Glutamatergic neuron (in vitro differentiated cells): ENCODE data around the gene DBR1. TPM values are rescaled to one million over a fixed set of nuclear protein-coding genes. Genes with fewer than 3 reads are reported as not detected.

Source experiments
- DNase-seq: peaks from one replicate; pipeline ENCODE4 v3.0.0; 2022
- H3K27ac Mint-ChIP-seq: one replicate; pipeline ENCODE4 v1.8.0; 2020; ENCODE audit warnings: mild to moderate bottlenecking, mixed read lengths, inconsistent platforms; ENCODE audit not compliant: unreplicated experiment
- H3K27me3 Mint-ChIP-seq: one replicate; pipeline ENCODE4 v1.8.0; 2020; ENCODE audit warnings: mild to moderate bottlenecking, moderate library complexity, mixed read lengths, inconsistent platforms; ENCODE audit not compliant: unreplicated experiment
- H3K36me3 Mint-ChIP-seq: one replicate; pipeline ENCODE4 v1.8.0; 2020; ENCODE audit warnings: mild to moderate bottlenecking, mixed read lengths, inconsistent platforms; ENCODE audit not compliant: unreplicated experiment
- H3K4me1 Mint-ChIP-seq: one replicate; pipeline ENCODE4 v1.8.0; 2020; ENCODE audit warnings: mild to moderate bottlenecking, low read depth, mixed read lengths, inconsistent platforms; ENCODE audit not compliant: unreplicated experiment
- H3K4me3 Mint-ChIP-seq: one replicate; pipeline ENCODE4 v1.8.0; 2020; ENCODE audit warnings: mild to moderate bottlenecking, mixed read lengths, inconsistent platforms; ENCODE audit not compliant: unreplicated experiment
- H3K9me3 Mint-ChIP-seq: one replicate; pipeline ENCODE4 v1.8.0; 2020; ENCODE audit warnings: mild to moderate bottlenecking, moderate library complexity, mixed read lengths, inconsistent platforms; ENCODE audit not compliant: unreplicated experiment
- total RNA-seq: library from RNA; stranded (reverse); fragmentation: NEBNext Ultra II Directional; extraction: Animal tissue kit (Norgen Biotek cat#: 25700); gene quantifications from one replicate; pipeline ENCODE4 v1.2.1, GENCODE V29; 2021; ENCODE audit not compliant: unreplicated experiment
- TF ChIP-seq, protein P1 (sequence below): fragments of 200-600 bp; sonication (generic); IDR thresholded peaks from one replicate; pipeline ENCODE4 v1.5.0; 2021; ENCODE audit not compliant: partially characterized antibody, unreplicated experiment

Gene DBR1
- total RNA-seq, 1 donor from 2014 or later, result 16.0 TPM

DNA sequence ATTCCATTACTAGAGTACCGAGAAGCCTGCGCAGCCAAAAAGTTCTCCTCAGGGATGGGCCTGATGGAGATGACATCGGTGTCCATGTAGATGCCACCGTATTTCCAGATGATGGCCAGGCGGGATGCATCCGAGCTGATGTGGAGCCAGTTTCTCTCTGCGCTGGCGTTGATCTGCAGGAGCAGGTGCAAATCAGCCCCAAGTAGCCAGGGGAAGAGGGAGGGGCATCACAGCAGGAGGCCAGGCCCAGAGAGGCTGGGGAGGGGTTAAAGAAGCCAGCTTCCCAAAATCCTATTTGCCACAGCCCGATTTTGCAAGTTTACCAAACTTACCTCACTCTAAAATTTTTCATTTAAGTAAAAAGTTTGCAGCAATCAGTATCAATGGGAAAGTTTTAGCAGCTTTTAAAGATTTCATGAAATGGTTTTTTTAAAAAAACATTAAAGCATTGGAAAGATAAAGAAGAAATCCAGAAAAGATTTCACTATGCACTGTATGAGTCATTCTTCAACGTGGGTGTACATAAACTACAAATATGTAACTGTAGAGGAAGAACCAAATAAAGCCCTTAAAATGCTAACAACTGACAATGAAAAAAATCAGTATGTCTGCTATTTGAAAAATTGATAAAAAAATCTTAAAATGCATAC lies 49.9 kb downstream of the DBR1 start:
- no peak overlapping the region for H3K4me3 Mint-ChIP-seq

DNA sequence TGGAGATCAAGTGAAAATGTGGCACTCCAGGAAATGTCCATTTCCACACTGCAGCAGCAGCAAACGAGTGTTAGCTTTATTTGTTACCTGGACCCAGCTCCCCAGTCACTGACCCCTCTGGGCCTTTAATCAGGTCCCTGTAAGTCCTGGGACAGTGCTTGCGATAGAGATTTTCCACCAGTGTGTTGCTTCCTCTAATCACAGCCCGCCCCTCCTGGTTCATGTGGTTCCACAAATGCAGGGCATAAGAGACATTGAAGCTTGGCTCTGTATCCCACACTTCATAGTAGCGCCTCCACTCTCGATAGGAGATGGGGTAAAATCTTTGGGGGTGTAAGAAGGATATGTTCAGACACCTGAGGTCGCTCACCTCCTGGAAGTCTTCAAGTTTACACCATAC lies 50.5 kb downstream of the DBR1 start:
- peaks cover 9% of the 10 kb centered on the region for H3K36me3 Mint-ChIP-seq
- no peaks in the 10 kb centered on the region for H3K4me1 Mint-ChIP-seq
- TF ChIP-seq, protein P1, sequence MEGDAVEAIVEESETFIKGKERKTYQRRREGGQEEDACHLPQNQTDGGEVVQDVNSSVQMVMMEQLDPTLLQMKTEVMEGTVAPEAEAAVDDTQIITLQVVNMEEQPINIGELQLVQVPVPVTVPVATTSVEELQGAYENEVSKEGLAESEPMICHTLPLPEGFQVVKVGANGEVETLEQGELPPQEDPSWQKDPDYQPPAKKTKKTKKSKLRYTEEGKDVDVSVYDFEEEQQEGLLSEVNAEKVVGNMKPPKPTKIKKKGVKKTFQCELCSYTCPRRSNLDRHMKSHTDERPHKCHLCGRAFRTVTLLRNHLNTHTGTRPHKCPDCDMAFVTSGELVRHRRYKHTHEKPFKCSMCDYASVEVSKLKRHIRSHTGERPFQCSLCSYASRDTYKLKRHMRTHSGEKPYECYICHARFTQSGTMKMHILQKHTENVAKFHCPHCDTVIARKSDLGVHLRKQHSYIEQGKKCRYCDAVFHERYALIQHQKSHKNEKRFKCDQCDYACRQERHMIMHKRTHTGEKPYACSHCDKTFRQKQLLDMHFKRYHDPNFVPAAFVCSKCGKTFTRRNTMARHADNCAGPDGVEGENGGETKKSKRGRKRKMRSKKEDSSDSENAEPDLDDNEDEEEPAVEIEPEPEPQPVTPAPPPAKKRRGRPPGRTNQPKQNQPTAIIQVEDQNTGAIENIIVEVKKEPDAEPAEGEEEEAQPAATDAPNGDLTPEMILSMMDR, result no peak
- no peak overlapping the region for H3K27ac Mint-ChIP-seq
- DNase-seq, result no peak
- H3K4me3 Mint-ChIP-seq, result no peak overlapping the region
- H3K27me3 Mint-ChIP-seq, result no peaks in the 10 kb centered on the region
- no peaks in the 10 kb centered on the region for H3K9me3 Mint-ChIP-seq

More for the DNA sequence above, 49.9 kb downstream of the DBR1 start:
- DNase-seq, result no peak
- Mint-ChIP-seq H3K9me3 (no peaks in the 10 kb centered on the region), H3K4me1 (no peaks in the 10 kb centered on the region), H3K36me3 (peaks cover 9% of the 10 kb centered on the region), H3K27me3 (no peaks in the 10 kb centered on the region), H3K27ac (no peak overlapping the region)
- TF ChIP-seq, protein P1, result no peak

DNA sequence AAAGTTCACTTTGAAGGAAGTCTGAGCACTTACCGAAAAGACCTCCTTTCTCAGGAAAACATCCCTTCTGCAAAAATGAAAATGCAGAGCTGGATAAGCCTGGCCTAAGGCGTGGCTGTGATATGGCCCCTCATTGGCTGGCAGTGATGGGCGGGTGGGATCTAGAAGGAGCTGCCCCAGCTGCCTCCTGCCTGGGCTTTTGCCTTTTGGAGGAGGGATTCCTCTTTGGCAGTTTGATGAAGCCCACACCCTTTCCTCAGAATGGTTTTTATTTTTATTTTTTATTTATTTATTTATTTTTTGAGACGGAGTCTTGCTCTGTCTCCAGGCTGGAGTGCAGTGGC lies 55.3 kb downstream of the DBR1 start:
- Mint-ChIP-seq H3K36me3 (peaks cover 4% of the 10 kb centered on the region), H3K4me1 (peaks cover 2% of the 10 kb centered on the region), H3K27ac (no peak overlapping the region), H3K27me3 (peaks cover 2% of the 10 kb centered on the region), H3K4me3 (no peak overlapping the region), H3K9me3 (no peaks in the 10 kb centered on the region)
- DNase-seq, result no peak
- TF ChIP-seq, protein P1, result no peak

DNA sequence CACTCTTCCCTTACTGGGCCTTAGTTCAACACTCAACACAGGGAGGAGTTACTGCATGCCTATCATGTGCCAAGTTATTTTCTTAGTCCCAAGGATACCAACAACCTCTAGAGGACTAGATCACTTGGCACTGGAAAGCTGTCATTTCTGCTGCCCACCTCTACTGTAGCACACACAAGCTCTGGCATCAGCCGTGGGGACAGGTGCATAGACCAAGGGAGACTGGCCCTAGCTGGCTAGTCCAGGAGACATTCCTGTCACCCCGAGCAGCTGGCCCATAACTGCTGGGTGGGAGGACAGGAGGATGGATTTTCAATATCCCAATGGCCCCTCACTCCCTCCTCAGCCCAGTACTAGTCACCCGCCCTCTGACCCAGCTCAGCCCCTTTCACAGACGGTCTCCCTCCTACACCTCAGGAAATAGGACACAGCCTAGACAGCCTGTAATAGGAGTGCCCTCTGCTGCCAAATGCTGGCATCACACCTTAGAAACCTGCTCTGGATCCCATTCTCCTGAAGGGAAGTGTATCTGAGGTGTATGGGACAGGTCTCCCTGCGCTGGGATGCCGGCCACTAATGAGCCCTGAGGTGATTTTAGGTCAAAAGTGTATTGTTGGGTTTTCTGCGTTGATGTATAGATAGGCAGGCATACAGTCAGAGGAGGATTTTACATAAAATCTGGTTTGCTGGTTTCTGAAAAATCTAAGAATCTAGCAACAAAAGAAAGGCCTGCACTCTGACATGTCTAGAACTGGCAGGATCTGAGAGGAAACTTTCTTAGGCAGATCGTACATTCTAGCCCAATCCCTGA lies 55.9 kb downstream of the DBR1 start:
- TF ChIP-seq, protein P1, result peak; percentile 71
- H3K4me1 Mint-ChIP-seq, result peaks cover 2% of the 10 kb centered on the region
- no peak overlapping the region for H3K4me3 Mint-ChIP-seq
- H3K9me3 Mint-ChIP-seq, result no peaks in the 10 kb centered on the region
- peak; percentile 85 for DNase-seq
- peaks cover 4% of the 10 kb centered on the region for H3K27me3 Mint-ChIP-seq
- peaks cover 1% of the 10 kb centered on the region for H3K36me3 Mint-ChIP-seq
- no peak overlapping the region for H3K27ac Mint-ChIP-seq
